H9 (cell line): ENCODE results near the gene PBX1. TPM values are rescaled to one million over a fixed set of nuclear protein-coding genes. Genes with fewer than 3 reads are reported as not detected.

ENCODE experiments used
- DNase-seq: peaks from one replicate; pipeline ENCODE4 v3.0.0-alpha.2; 2017
- H2AFZ ChIP-seq: one replicate; pipeline ENCODE4 v1.6.1; 2013; ENCODE audit warnings: mild to moderate bottlenecking, low read length, control low read depth, moderate library complexity
- H2AK5ac ChIP-seq: 2 replicates; pipeline ENCODE4 v1.6.1; 2013; ENCODE audit warnings: low read length, control low read depth, mixed read lengths; ENCODE audit not compliant: insufficient read length
- H2BK120ac ChIP-seq: one replicate; pipeline ENCODE4 v1.6.1; 2013; ENCODE audit warnings: low read depth, mild to moderate bottlenecking, low read length, control low read depth, inconsistent platforms; ENCODE audit not compliant: poor library complexity, severe bottlenecking
- H2BK12ac ChIP-seq: 2 replicates; pipeline ENCODE4 v1.6.1; 2013; ENCODE audit warnings: low read length, control low read depth, mixed read lengths, low read depth; ENCODE audit not compliant: insufficient read length
- H2BK15ac ChIP-seq: 2 replicates; pipeline ENCODE4 v1.6.1; 2013; ENCODE audit warnings: low read depth, low read length, control low read depth
- H2BK20ac ChIP-seq: one replicate; pipeline ENCODE4 v1.6.1; 2013; ENCODE audit warnings: low read depth, mild to moderate bottlenecking, low read length, control low read depth, inconsistent platforms; ENCODE audit not compliant: poor library complexity, severe bottlenecking
- H2BK5ac ChIP-seq: 2 replicates; pipeline ENCODE4 v1.6.1; 2013; ENCODE audit warnings: low read length, control low read depth, mixed read lengths; ENCODE audit not compliant: insufficient read length
- H3K14ac ChIP-seq: 2 replicates; pipeline ENCODE4 v1.6.1; 2013; ENCODE audit warnings: low read length, control low read depth; ENCODE audit not compliant: insufficient read depth
- H3K18ac ChIP-seq: 2 replicates; pipeline ENCODE4 v1.6.1; 2013; ENCODE audit warnings: low read depth, mild to moderate bottlenecking, mixed read lengths, low read length, control low read depth; ENCODE audit not compliant: insufficient read length
- H3K23ac ChIP-seq: 2 replicates; pipeline ENCODE4 v1.6.1; 2013; ENCODE audit warnings: low read length, control low read depth, mixed read lengths, low read depth; ENCODE audit not compliant: insufficient read length
- H3K23me2 ChIP-seq: 2 replicates; pipeline ENCODE4 v1.6.1; 2013; ENCODE audit warnings: low read depth, mild to moderate bottlenecking, mixed read lengths, low read length, control low read depth; ENCODE audit not compliant: insufficient read length, poor library complexity, severe bottlenecking
- H3K27ac ChIP-seq: 2 replicates; pipeline ENCODE4 v1.5.1; 2013; ENCODE audit warnings: low read length, control low read depth, mixed read lengths, low read depth; ENCODE audit not compliant: insufficient read length
- H3K27me3 ChIP-seq: 2 replicates; pipeline ENCODE4 v1.6.1; 2013; ENCODE audit warnings: low read length, control low read depth, inconsistent platforms; ENCODE audit not compliant: insufficient read depth
- H3K4ac ChIP-seq: 2 replicates; pipeline ENCODE4 v1.6.1; 2013; ENCODE audit warnings: low read depth, mild to moderate bottlenecking, control low read depth, inconsistent platforms, low read length, moderate library complexity
- H3K4me1 ChIP-seq: 2 replicates; pipeline ENCODE4 v1.6.1; 2013; ENCODE audit warnings: low read length, control low read depth, inconsistent platforms; ENCODE audit not compliant: insufficient read depth
- H3K4me2 ChIP-seq: 2 replicates; pipeline ENCODE4 v1.6.1; 2013; ENCODE audit warnings: low read length, control low read depth, mixed read lengths; ENCODE audit not compliant: insufficient read length, insufficient read depth
- H3K56ac ChIP-seq: 2 replicates; pipeline ENCODE4 v1.6.1; 2013; ENCODE audit warnings: low read depth, mild to moderate bottlenecking, mixed read lengths, low read length, control low read depth; ENCODE audit not compliant: insufficient read length
- H3K79me1 ChIP-seq: 2 replicates; pipeline ENCODE4 v1.6.1; 2013; ENCODE audit warnings: low read depth, mild to moderate bottlenecking, moderate library complexity, low read length, control low read depth, inconsistent platforms; ENCODE audit not compliant: insufficient read depth, poor library complexity, severe bottlenecking
- H3K79me2 ChIP-seq: 2 replicates; pipeline ENCODE4 v1.6.1; 2013; ENCODE audit warnings: low read length, control low read depth, inconsistent platforms; ENCODE audit not compliant: insufficient read depth
- H3K9ac ChIP-seq: 2 replicates; pipeline ENCODE4 v1.6.1; 2013; ENCODE audit warnings: low read length, control low read depth, mixed read lengths; ENCODE audit not compliant: insufficient read length; ENCODE audit errors: extremely low read depth
- H3K9me3 ChIP-seq: one replicate; pipeline ENCODE4 v1.6.1; 2013; ENCODE audit warnings: low read depth, low read length, inconsistent platforms; ENCODE audit not compliant: control insufficient read depth
- H3T11ph ChIP-seq: one replicate; pipeline ENCODE4 v1.6.1; 2013; ENCODE audit warnings: mild to moderate bottlenecking, low read length, control low read depth, inconsistent platforms
- H4K20me1 ChIP-seq: one replicate; pipeline ENCODE4 v1.6.1; 2013; ENCODE audit not compliant: control insufficient read depth, insufficient read length, insufficient read depth
- H4K5ac ChIP-seq: 2 replicates; pipeline ENCODE4 v1.6.1; 2013; ENCODE audit warnings: low read depth, mild to moderate bottlenecking, mixed read lengths, low read length, control low read depth; ENCODE audit not compliant: insufficient read length
- H4K8ac ChIP-seq: replicated peaks from 2 replicates; pipeline ENCODE4 v1.6.1; 2013; ENCODE audit warnings: low read length, control low read depth, mixed read lengths, low read depth; ENCODE audit not compliant: insufficient read length
- H4K91ac ChIP-seq: 2 replicates; pipeline ENCODE4 v1.6.1; 2013; ENCODE audit warnings: low read depth, mild to moderate bottlenecking, moderate library complexity, mixed read lengths, low read length, control low read depth; ENCODE audit not compliant: insufficient read length
- H3K27ac Mint-ChIP-seq, 3 experiments: 2 replicates in 2 of 3; 3 replicates in 1 of 3; pipeline ENCODE4 v1.8.0; 2020 to 2021; ENCODE audit warnings: mixed read lengths in 3 of 3, mild to moderate bottlenecking in 1 of 3, moderate library complexity in 1 of 3
- H3K27me3 Mint-ChIP-seq: 2 replicates; pipeline ENCODE4 v1.8.0; 2021; ENCODE audit warnings: low read depth, mild to moderate bottlenecking, moderate library complexity, mixed read lengths
- H3K36me3 Mint-ChIP-seq, 3 experiments: 2 replicates in 2 of 3; 3 replicates in 1 of 3; pipeline ENCODE4 v1.8.0; 2020 to 2021; ENCODE audit warnings: low read depth in 3 of 3, mixed read lengths in 3 of 3; ENCODE audit not compliant: insufficient read depth in 1 of 3
- H3K4me1 Mint-ChIP-seq, 2 experiments: 2 replicates each; pipeline ENCODE4 v1.8.0; 2020; ENCODE audit warnings: mixed read lengths in 2 of 2
- H3K4me3 Mint-ChIP-seq, 2 experiments: 2 replicates in 1 of 2; 3 replicates in 1 of 2; pipeline ENCODE4 v1.8.0; 2020 to 2021; ENCODE audit warnings: mild to moderate bottlenecking in 2 of 2, mixed read lengths in 2 of 2, moderate library complexity in 1 of 2
- H3K9me3 Mint-ChIP-seq, 2 experiments: 2 replicates in 1 of 2; 3 replicates in 1 of 2; pipeline ENCODE4 v1.8.0; 2020; ENCODE audit warnings: mild to moderate bottlenecking in 2 of 2, mixed read lengths in 2 of 2, moderate library complexity in 1 of 2
- CTCF ChIP-seq: fragments of 200-600 bp; sonication (generic); conservative IDR thresholded peaks from 3 replicates; pipeline ENCODE4 v1.8.0; 2021; ENCODE audit warnings: antibody characterized with exemption, mild to moderate bottlenecking
- WGBS: extraction: QIAGEN DNeasy Blood & Tissue Kit; methylation state at CpG from one replicate; pipeline ENCODE4 v1.1.7; 2013; ENCODE audit warnings: missing lambda C conversion rate, low lambda C conversion rate, mixed read lengths; ENCODE audit not compliant: insufficient read length; ENCODE audit errors: extremely low coverage; 5-methylcytosine and 5-hydroxymethylcytosine counted together
- total RNA-seq: library from RNA; stranded (reverse); gene quantifications from 2 replicates; pipeline ENCODE4 v1.2.1, GENCODE V29; 2021

The PBX1 gene
- total RNA-seq, 1 experiment from 2014 or later, result 142 TPM

- Histone ChIP-seq H3K56ac (no peak overlapping the region), H3K9ac (no peak overlapping the region), H2BK120ac (no peak overlapping the region), H3K14ac (no peak overlapping the region), H3K18ac (no peak overlapping the region), H3K27ac (peak overlapping the region; percentile 30), H2AK5ac (no peak overlapping the region), H3T11ph (no peak overlapping the region), H3K9me3 (no peaks in the 10 kb centered on the region), H3K27me3 (no peaks in the 10 kb centered on the region), H4K20me1 (no peaks in the 10 kb centered on the region), H2BK12ac (no peak overlapping the region), H4K91ac (no peak overlapping the region), H3K79me2 (peaks cover 38% of the 10 kb centered on the region; the same call in 1 of the 2 replicates), H3K4me2 (peak overlapping the region; percentile 49), H3K4me1 (peaks cover 34% of the 10 kb centered on the region), H2BK5ac (no peak overlapping the region), H3K23ac (no peak overlapping the region), H3K23me2 (no peaks in the 10 kb centered on the region), H4K5ac (no peak overlapping the region), H4K8ac (no peak overlapping the region), H2BK20ac (no peak overlapping the region), H3K4ac (no peak overlapping the region), H3K79me1 (peaks cover 8% of the 10 kb centered on the region), H2AFZ (no peak overlapping the region), H2BK15ac (no peak overlapping the region)
- WGBS, result no CpG with 5 or more reads among the region's 1 CpG
- peak overlapping the region; percentile 86 to 95 (median 90) for H3K27ac Mint-ChIP-seq
- TF ChIP-seq CTCF, result no peak
- DNase-seq, result no peak
- no peaks in the 10 kb centered on the region for H3K27me3 Mint-ChIP-seq
- peaks cover 80 to 84% of the 10 kb centered on the region in 2 experiments for H3K4me1 Mint-ChIP-seq
- H3K9me3 Mint-ChIP-seq, result no peaks in the 10 kb centered on the region
- peaks cover 4 to 40% (median 32%) of the 10 kb centered on the region in 3 experiments for H3K36me3 Mint-ChIP-seq
- peak overlapping the region; percentile 12 to 30; a peak in 3 of 5 replicates for H3K4me3 Mint-ChIP-seq
These were observed 24.2 kb downstream of the PBX1 start for GRCh38 chr1:164583196-164583595.
